HG02678 (cell line): ENCODE results near the gene FARSB.

Source experiments
- ATAC-seq: cut with Tn5 transposase; IDR thresholded peaks from one replicate; pipeline ENCODE4 v1.9.1; 2021; ENCODE audit warnings: mild to moderate bottlenecking, moderate library complexity; ENCODE audit not compliant: unreplicated experiment

The FARSB gene

DNA sequence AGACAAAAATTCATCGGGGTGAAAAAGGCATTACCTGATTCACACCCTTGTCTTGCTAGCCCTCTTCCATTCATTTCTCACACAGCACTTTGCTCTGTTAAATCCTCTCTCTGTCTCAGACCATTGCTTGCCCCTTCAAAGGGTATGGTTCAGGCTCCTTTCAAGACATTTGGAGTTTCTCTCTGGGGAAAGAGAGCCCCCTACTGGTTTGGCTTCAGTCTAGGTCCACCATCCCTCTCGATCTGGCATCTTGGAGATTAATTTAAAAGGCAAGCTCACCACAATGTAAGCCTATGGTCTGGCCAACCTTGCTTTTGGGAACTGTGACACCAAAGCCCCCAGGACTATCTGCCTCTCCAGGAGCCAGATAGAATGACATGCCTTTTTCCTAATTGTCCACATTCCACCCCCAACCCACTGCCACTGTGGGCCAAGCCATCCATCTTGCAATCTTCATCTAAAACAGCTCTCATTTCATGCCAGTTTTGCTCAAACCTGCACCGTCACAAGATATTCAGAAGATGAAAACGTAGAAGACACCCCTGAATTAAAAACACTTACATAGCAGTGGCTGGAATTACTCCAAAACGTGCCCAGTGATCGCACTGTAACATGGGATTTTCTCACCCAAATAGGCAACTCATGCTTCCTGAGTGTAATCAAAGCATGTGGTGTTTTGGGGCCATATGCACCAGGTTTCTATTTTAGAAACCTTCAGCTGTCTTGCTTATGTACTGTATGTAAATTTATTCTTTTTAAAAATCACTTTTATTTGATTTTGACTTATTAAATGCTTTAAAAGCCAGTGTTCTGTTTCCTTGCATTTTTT, 93.9 kb downstream of the FARSB start:
- ATAC-seq = peak; percentile 81

DNA sequence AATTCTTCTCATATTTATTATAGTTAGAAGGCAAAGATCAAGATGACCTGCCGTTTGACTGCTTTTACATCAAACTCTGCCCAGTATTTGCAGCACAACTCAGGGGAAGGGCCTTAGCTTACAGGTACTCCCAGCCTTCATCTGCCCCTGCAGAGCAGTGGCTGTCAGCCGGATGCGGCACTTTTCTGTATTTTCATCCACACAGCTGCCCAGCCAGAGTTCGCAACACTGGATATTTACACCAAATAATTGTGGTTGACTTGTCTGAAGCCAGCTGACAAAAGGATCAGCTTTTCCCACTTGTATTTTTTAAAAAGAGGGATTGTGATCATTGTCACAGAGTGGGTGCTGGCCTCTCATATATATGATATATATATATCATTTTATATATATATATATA, 94.7 kb downstream of the FARSB start:
- ATAC-seq = no peak

DNA sequence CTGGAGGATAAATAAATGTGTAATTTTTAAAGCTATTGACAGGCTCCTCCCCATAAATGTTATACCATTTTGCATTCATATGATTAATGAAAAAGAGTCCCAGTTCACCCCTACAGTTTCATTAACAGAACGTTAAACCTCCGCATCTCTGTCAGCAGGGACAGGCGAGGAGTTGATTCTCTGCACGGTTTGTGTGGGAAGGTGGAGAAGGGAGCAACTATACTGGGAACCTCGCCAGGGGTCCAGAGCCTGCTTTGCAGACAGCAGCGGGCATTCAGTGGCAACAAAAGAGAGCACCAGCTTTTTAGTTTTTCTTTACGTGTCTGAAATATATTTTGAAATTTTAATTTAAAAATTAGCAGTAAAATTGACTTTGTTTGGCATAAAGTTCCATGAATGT, 101.4 kb downstream of the FARSB start:
- no peak for ATAC-seq

GRCh38 chr2:222548992-222549391, 106.9 kb downstream of the FARSB start:
- no peak for ATAC-seq

DNA sequence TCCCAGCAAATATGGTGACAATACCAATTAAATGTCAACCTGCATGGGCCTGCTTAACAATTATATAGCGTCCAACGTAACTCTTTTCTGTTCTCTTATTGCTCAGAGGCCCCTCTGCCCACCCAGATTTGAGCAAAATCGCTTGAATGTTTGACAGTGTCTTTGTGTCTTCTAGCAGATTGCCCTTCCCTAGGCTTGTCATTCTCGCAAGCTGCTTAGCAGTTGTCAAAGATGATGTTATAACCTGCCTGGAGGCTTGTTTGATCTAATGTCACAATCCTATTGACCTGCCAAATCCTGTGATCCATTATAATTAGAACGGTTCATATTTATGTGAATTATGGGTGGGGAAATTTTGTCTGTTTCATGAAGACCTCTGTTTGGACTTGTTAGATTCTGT, 108.8 kb downstream of the FARSB start:
- no peak for ATAC-seq

DNA sequence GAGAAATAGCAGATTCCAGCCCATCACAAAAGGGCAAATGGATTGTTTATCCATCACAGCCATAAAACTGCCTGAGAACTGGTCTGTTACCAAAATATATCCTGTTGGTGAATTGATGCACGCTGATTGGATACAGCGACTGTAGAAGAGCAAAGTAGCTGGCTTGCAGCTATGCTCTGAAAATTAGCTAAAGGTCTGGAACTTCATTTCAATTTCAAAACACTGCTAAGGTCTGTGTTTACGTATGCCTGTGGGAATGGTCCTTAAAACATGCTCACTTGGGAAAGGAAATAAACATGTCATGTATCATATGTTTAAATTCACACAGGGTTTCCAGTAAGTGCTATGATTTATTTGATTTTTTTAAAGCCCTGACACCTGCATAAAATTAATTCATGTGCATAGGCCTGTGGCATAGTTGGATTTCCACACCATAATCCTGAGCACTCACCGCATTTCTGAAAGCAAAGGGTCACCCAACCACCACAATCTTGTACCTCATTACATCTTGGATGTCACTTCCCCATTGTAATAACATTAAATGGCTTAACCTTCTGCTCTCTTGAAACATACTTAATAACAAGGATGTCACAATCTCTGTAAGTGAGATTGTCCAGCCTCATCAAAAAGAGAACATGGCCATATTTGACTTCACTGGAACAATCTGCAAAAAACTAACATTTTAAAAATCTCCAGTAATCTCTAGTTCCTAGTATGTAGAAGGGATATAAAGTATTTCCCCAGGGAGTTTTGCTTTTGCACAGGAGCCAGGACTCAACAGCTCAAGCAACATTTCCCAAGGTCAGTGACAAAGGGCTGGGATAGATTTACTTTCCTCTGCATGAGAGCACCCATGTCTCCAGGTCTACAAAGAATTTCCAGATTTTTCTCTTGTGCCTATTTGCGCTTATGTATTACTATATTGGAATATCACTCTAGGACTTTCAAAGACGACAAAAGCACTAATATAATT, 109.8 kb downstream of the FARSB start:
- ATAC-seq = no peak

DNA sequence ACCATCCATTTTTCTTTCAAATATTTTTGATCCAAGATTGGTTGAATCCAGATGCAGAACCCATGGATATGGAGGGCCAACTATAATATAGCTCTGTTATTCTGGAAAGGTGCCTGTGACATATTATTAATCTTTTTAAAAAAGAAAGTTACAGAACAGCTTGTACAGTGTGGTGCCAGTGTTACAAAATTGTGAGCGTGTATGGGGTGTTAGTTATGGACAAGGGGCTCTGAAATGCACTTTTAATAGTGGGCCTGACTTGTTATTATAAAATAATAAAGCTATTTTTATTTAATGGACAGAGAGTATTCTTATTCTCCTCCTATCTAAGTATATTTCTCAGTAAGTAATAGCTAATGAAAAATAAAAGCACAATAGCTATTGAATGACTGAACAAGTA, 111.2 kb downstream of the FARSB start:
- ATAC-seq = no peak

DNA sequence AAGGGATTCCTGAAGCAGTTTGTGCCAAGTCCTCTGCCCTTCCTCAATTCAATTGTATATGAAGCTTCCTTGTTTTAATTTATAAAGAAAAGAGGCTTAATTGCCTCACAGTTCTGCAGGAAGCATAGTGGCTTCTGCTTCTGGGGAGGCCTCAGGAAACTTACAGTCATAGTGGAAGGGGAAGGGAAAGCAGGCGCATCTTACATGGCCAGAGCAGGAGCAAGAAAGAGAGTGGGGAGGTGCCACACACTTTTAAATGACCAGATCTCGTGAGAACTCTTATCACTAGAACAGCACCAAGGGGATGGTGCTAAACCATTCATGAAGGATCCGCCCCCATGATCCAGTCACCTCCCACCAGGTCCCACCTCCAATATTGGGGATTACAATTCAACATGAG, 117.4 kb downstream of the FARSB start:
- no peak for ATAC-seq

DNA sequence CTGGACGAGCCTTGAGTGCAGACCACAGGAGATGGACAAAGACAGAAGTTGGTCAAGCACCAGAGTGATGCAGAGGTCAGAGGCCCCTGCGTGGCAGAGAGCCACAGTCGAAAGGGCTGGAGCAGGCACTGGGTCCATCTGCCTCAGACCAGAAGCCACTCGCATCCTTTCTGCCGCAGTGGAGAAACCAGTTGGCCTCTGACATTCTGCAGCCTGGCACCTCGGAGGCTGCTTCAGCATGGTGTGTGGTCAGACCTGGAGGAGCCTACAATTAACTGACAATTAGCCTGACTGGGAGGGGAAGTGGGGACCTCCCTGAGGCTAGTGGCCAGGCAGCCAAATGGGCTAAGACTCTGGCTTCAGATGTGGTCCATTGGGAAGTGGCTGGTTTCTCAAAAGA, 120.4 kb downstream of the FARSB start:
- no peak for ATAC-seq

DNA sequence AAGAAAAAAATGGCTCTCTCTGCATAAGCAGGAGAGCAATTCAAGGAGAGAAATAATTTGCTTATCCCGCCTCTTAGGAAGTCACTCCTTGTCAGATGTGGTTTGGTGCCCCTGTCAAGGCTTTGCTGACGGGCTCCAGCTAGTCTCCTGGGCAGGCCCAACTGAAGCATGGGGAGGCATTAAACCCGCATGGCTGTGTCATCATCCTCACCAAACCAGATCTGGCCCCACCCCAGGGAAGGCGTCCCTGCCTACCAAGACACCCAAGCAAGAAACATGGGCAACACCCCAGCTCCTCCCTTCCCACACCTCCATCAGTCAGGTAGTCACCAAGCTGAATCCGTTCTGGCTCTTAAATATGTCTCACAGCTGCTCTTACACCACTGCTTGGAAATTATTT, 123.6 kb downstream of the FARSB start:
- ATAC-seq = no peak

GRCh38 chr2:222526480-222527277, 129.2 kb downstream of the FARSB start:
- no peak for ATAC-seq

GRCh38 chr2:222525811-222526210, 130.1 kb downstream of the FARSB start:
- no peak for ATAC-seq

DNA sequence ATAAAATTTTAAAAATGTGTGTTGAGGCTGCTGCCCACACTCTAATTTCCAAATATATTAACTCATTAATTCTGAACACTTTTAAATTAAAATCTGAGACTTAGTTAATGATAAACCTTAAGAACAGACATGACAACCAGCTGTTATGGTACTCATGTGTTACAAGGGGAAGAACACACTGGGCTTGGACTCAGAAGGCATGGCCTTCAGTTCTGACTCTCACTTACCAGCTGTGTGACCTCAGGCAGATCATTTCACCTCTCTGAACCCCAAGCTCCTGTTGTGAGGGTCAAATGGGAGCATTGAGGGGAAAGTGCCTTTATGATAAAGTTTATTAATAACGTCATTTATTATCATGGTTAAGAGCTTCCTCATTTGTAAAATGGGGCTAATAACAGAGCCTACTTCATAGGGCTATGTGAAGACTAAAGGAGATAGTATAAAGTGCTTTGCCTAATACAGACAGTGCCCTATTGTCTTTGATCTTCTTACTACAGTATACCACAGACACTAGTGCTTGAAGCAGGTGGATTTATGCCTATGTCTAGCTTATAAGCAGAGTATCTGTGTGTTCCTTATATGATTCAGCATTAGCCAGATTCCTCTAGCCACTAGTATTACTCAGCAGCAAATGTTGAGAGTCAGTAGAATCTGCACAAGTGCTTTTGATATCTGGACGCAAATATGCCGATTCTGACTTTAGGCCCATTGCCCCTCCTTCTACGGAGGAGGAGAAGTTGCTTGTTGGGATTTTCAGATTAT, 131.9 kb downstream of the FARSB start:
- peak; percentile 70 for ATAC-seq

GRCh38 chr2:222522082-222522481, 133.8 kb downstream of the FARSB start:
- ATAC-seq = no peak

- peak; percentile 65 for ATAC-seq
Measured at GRCh38 chr2:222521099-222521498, 134.8 kb downstream of the FARSB start.
